ENCODE measurements around the gene EXOC6. TPM values are rescaled to one million over a fixed set of nuclear protein-coding genes. Genes with fewer than 3 reads are reported as not detected.

Gene EXOC6
- total RNA-seq, 4 donors from 2014 or later = 14.4 to 22.4 (median 16.8) TPM

DNA sequence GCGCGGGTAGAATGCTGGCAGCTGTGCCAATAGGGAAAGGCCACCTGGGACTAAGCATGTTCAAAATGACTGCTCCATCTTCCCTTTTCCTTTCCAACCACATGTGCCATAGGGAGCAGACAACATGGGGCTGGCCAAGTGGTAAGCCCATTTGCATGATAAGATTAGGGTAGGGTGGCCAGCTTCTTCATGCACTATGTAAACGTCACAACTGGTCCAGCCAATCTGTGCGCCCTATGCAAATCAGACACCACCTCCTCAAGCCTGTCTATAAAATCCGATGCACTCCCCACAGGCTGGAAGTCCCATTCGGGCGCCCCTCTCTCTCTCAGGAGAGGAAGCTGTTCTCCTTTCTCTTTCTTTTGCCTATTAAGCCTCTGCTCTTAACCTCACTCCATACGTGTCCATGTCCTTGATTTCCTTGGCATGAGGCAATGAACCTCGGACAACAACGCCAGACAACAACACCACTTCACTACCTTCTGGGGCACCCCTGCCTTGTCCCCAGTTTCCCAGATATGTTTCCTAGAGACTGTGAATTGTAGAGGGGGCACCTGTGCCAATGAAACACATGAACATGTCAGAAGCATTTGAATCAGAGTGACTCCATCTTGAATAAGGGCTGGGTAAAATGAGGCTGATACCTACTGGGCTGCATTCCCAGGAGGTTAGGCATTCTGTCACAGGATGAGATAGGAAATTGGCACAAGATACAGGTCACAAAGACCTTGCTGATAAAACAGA lies 19.1 kb upstream of the EXOC6 start:
- Histone ChIP-seq H3K27ac (no peak overlapping the region), H3K4me1 (peaks cover 0 to 6% (median 0%) of the 10 kb centered on the region in 3 donors), H3K4me3 (no peak overlapping the region), H3K9me3 (no peaks in the 10 kb centered on the region), H3K36me3 (no peaks in the 10 kb centered on the region), H3K27me3 (no peaks in the 10 kb centered on the region)
- ATAC-seq = no peak
- no peak for TF ChIP-seq CTCF (IDR thresholded peaks at IDR 0.05)
- TF ChIP-seq EP300 (IDR thresholded peaks at IDR 0.05) = no peak
- no peak for TF ChIP-seq POLR2AphosphoS5 (IDR thresholded peaks at IDR 0.05)
- TF ChIP-seq POLR2A (IDR thresholded peaks at IDR 0.05) = no peak
- WGBS, 2 donors (ENCODE audit: low coverage in 1 of 2) = 82 to 92% methylated on average over 5 to 10 of the region's 10 CpGs

DNA sequence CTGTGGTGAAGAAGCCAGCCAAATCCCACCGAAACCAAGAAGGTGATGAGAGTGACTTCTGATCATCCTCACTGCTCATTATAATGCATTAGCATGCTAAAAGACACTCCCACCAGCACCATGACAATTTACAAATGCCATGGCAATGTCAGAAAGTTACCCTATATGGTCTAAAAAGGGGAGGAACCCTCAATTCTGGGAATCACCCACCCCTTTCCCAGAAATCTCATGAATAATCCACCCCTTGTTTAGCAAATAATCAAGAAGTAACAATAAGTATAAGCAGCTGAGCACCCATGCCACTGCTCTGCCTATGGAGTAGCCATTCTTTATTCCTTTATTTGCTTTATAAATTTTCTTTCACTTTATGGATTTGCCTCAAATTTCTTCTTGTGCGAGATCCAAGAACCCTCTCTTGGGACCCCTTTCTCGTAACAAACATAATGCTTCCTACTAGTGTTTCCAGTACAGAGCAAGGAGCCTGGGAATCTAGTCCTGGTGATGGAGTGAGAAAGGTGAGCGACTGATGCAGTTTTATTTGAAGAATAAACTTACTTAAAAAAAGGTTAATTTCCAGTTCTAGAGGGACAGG lies 18.4 kb upstream of the EXOC6 start:
- no peak for TF ChIP-seq POLR2A (IDR thresholded peaks at IDR 0.05)
- no peak for TF ChIP-seq POLR2AphosphoS5 (IDR thresholded peaks at IDR 0.05)
- TF ChIP-seq EP300 (IDR thresholded peaks at IDR 0.05) = no peak
- TF ChIP-seq CTCF (IDR thresholded peaks at IDR 0.05) = no peak
- no peak overlapping the region for H3K27ac ChIP-seq
- peaks cover 0 to 6% (median 0%) of the 10 kb centered on the region in 3 donors for H3K4me1 ChIP-seq
- no peaks in the 10 kb centered on the region for H3K9me3 ChIP-seq
- no peak overlapping the region for H3K4me3 ChIP-seq
- ATAC-seq = no peak
- no peaks in the 10 kb centered on the region for H3K27me3 ChIP-seq
- H3K36me3 ChIP-seq = no peaks in the 10 kb centered on the region
- WGBS, 2 donors (ENCODE audit: low coverage in 1 of 2) = 69 to 75% methylated on average over 3 to 4 of the region's 4 CpGs

GRCh38 chr10:92830478-92831389 lies 17.6 kb upstream of the EXOC6 start:
- Histone ChIP-seq H3K27me3 (no peaks in the 10 kb centered on the region), H3K27ac (peak overlapping the region in 2 of 4 donors; percentile 11 to 46), H3K4me3 (peak overlapping the region in 1 of 2 donors; percentile 31), H3K9me3 (no peaks in the 10 kb centered on the region), H3K36me3 (no peaks in the 10 kb centered on the region), H3K4me1 (peaks cover 0 to 6% (median 0%) of the 10 kb centered on the region in 3 donors)
- peak; percentile 19 for ATAC-seq
- WGBS, 2 donors (ENCODE audit: low coverage in 1 of 2) = 65 to 78% methylated on average over 7 to 9 of the region's 12 CpGs
- TF ChIP-seq EP300 (IDR thresholded peaks at IDR 0.05) (no peak), POLR2AphosphoS5 (IDR thresholded peaks at IDR 0.05) (no peak), CTCF (IDR thresholded peaks at IDR 0.05) (no peak), POLR2A (IDR thresholded peaks at IDR 0.05) (no peak)

GRCh38 chr10:92832121-92832520 lies 16.2 kb upstream of the EXOC6 start:
- H3K27ac ChIP-seq = no peak overlapping the region
- no peaks in the 10 kb centered on the region for H3K9me3 ChIP-seq
- WGBS, 2 donors (ENCODE audit: low coverage in 1 of 2) = 100% methylated on average over 2 to 7 of the region's 10 CpGs
- TF ChIP-seq POLR2AphosphoS5 (IDR thresholded peaks at IDR 0.05) (no peak), POLR2A (IDR thresholded peaks at IDR 0.05) (no peak), EP300 (IDR thresholded peaks at IDR 0.05) (no peak), CTCF (IDR thresholded peaks at IDR 0.05) (no peak)
- no peaks in the 10 kb centered on the region for H3K4me1 ChIP-seq
- no peaks in the 10 kb centered on the region for H3K27me3 ChIP-seq
- H3K4me3 ChIP-seq = no peak overlapping the region
- H3K36me3 ChIP-seq = no peaks in the 10 kb centered on the region
- no peak for ATAC-seq
